Jurkat, Clone E6-1 (cell line): ENCODE measurements around the gene NMRK1.

Source experiments
- DNase-seq: peaks from one replicate; pipeline ENCODE4 v3.0.0-alpha.2; 2011; ENCODE audit warnings: low read depth, low spot score
- H3K4me3 ChIP-seq: 2 replicates; pipeline ENCODE4 v1.5.1; 2011; ENCODE audit warnings: mild to moderate bottlenecking, low read length, control low read depth, moderate library complexity

Gene NMRK1

GRCh38 chr9:75019022-75019421 is 68.9 kb downstream of the NMRK1 start:
- DNase-seq: no peak
- no peak overlapping the region for H3K4me3 ChIP-seq

- H3K4me3 ChIP-seq: no peak overlapping the region
- DNase-seq: no peak
Observed at GRCh38 chr9:75017378-75017777, 70.6 kb downstream of the NMRK1 start.

GRCh38 chr9:75013735-75014134 is 74.2 kb downstream of the NMRK1 start:
- DNase-seq: no peak

More at GRCh38 chr9:75013735-75014134, 74.2 kb downstream of the NMRK1 start:
- H3K4me3 ChIP-seq: no peak overlapping the region
